CD4-positive, alpha-beta T cell treated with Interleukin-10 for 1 hour (primary cell): Measurements from ENCODE around the gene AIG1.

Source experiments
- DNase-seq: peaks from one replicate; pipeline ENCODE4 v3.0.0-alpha.2; 2020

AIG1 gene

GRCh38 chr6:143169440-143169839 is 108.8 kb downstream of the AIG1 start:
- DNase-seq, result no peak

DNA sequence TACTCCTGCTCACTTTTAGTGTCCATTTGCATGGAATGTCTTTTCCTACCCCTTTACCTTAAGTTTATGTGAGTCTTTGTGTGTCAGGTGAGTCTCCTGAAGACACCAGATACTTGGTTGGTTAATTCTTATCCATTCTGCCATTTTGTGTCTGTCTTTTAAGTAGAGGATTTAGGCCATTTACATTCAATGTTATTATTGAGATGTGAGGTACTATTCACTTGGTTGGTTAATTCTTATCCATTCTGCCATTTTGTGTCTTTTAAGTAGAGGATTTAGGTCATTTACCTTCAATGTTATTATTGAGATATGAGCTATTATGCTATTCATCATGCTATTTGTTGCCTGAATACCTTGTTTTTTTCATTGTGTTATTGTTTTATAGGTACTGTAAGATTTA is 113.8 kb downstream of the AIG1 start:
- DNase-seq, result no peak

GRCh38 chr6:143174951-143175350 is 114.3 kb downstream of the AIG1 start:
- DNase-seq, result no peak

- DNase-seq, result no peak
Observed at GRCh38 chr6:143176090-143177021, 115.7 kb downstream of the AIG1 start.

DNA sequence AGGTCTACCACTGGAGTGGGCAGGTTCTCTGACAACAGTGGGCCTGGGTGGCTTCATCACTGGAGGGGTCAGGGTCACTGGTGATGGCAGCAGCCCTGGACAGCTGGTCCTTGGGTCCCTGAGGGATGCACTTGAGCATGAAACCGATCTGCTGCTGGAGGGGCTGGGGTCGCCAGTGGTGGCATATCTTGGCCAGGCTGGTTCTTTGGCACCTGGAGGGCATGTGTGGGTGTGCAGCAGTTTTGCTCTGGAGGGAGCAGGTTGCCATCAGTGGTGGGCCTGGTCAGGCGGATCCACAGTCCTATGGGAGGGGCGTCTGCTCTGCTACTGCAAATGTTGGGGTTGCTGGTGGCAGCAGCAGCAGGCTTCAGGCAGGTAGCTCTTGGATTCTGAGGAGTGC is 117.0 kb downstream of the AIG1 start:
- DNase-seq, result no peak

GRCh38 chr6:143179096-143179495 is 118.4 kb downstream of the AIG1 start:
- DNase-seq, result no peak

DNA sequence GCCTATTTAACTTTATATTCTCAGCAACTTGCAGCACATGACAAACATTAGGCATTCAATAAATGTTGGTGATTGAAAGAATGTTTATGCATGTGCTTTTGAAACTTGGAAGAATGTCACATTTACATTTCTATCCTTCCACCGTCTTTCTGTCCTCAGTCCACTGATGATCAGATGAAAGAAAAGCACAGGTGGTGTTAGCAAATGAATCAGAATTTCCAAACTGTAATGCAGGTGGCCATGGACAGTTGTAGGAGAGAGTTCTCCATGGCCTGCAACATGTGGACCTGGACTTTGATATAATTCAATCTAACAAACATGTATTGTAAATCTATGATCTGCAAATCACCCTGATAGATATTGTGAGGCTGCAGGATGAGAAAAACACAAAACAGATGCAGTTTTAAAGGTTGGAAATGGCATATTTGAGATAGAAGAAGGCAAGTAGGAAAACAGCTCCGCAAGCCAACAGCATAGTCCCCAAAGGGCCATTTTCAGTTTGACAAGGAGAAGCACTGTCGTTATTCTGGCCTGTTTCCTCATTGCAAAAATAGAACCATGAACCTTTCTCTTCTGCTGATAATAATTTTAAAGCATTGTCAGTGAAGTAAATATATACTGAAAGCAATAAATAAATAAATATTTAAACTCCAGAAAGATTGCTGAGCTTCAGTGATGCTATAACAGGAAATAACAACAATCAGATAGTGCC is 119.4 kb downstream of the AIG1 start:
- no peak for DNase-seq

DNA sequence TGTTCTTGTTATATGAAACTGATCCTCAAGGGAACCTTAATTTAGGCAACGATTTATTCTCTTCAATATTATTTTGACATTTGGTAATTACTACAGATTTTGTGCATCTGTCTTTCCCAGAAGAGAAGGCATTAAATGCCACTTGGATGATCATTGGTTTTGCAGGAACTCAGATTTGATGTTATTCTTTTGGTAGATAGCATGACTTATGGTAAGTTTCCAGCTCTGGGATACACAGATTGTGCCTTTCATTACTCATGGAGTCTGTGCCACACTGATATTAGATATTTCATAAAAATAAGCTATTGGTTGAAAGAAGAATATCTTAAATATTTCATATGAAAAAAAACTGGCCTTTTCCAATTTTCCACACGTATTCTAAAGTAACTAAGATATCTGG is 120.1 kb downstream of the AIG1 start:
- DNase-seq, result no peak

DNA sequence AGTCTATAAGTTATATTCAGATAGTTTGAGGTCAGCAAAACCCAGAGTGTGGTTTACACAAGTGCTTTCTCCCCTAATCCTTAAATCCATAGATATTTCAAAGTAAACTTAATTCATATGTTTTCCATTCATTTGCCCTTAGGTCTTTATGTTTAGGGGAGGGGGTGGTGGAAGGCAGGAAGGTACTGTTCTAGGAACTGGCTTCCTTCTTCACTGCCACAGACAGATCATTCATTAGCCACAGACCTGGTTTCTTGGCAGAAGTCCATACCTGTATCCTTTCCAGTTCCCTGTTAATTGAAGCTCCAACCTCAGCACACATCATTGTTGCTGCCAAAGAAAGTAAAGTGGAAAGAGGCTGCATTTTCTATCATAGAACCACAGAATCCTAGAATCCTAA is 123.0 kb downstream of the AIG1 start:
- no peak for DNase-seq

- DNase-seq, result no peak
Observed at GRCh38 chr6:143185288-143185687, 124.6 kb downstream of the AIG1 start.

DNA sequence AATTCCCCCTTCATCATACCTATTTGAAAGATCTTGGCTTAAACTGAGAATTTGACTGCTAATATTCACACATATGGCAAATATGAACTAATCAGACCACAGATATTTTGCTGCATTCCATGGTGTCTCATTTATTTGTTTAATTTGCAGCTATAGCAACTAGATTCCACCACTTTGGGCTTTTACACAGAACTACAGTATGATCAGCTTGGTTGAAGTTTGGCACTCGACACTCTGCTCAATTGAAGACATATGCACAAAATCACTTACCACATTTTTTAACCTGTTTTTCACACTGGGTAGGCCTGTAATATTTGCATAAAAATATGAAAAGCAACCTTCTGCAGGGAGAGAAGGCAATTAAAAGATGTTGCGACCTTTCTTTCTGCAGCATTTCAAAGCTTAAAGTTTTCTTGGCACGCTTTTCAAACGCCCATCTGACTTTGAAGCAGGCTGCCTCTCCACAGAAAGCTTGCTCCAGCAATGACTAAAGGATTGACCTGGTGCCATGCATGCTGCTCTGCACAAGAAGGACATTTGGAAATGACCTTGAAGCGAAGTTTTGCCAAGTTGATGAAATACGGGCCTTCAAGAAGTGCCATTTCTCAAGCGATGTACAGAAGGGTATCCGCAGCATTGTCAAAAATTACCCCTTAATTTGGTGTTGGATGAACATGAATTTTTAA is 126.7 kb downstream of the AIG1 start:
- no peak for DNase-seq

GRCh38 chr6:143188292-143188691 is 127.6 kb downstream of the AIG1 start:
- no peak for DNase-seq

GRCh38 chr6:143191361-143191760 is 130.7 kb downstream of the AIG1 start:
- no peak for DNase-seq

GRCh38 chr6:143192766-143193165 is 132.1 kb downstream of the AIG1 start:
- DNase-seq, result no peak

- DNase-seq, result no peak
Observed at GRCh38 chr6:143193571-143194094, 132.9 kb downstream of the AIG1 start.

GRCh38 chr6:143194095-143194589 is 133.5 kb downstream of the AIG1 start:
- no peak for DNase-seq

- DNase-seq, result no peak
Observed at GRCh38 chr6:143195349-143195845, 134.7 kb downstream of the AIG1 start.

DNA sequence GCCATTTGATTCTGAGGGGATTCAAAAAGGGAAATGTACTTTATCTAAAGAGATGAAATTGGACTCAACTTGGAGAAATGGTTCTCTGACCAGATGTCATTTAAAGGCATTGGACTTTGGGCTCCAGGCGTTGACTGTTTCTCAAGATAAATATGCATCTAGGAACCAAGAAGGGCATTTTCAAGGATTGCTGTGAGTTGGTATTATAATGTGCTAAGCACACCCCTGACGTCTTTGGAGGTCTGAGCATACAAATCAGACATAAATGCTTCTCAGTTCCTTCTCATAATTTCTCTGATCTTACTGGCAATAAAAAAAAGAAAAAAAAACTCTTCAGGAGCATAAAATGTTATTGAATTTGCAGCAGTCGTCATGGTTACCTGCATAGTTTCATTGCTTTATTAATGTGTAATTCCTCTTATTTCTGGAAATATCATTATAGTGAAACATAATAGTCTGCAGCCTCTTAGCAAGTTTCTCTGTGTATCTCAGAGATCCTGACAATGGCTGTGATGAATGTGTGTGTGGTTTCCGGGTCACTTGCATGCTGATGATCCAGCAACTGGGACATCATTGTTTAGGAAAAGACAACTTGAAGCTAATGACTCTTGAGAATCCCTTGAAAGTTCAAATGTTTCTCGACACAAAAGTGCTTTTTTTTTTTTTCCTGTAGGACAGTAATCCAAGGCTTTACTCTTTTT is 136.0 kb downstream of the AIG1 start:
- DNase-seq, result no peak

- DNase-seq, result no peak
Observed at GRCh38 chr6:143197377-143197776, 136.7 kb downstream of the AIG1 start.

- DNase-seq, result no peak
Observed at GRCh38 chr6:143198312-143198711, 137.6 kb downstream of the AIG1 start.

DNA sequence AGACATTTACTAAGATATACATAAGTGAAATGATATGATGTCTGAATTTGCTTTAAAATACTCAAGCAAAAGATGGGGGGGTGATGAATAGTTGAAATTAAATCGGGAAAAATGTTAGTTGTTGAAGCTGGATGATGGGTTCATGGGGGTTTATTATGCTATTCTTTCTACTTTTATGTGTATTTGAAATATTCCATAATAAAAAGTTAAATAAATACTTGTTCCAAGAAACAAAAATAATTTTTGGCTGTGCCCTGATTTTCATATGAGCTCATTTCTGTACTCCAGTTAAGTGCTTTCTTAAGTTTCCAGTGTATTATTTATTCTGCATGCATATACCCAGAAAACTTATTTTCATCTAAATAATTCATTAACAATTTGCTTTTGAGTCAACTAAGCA is 138.6 kb downstream of the AIG1 start:
- no peak for DNase-seq

GRCh38 chr6:143200167-143200770 is 139.6 kb downstream of the AIG1 start:
- no peak for DNase-seq
